Trophoblast cell (in vitro differentiated cells and primary cell): Measurements from ENCODE around the gene EOMES.

Source experiments
- DNase-seq, 2 donors: peaks; one replicate each; pipeline ENCODE4 v3.0.0-alpha.2; 2016
- H2AFZ ChIP-seq: 2 replicates; pipeline ENCODE4 v1.6.1; 2013; ENCODE audit warnings: low read length, moderate library complexity, mild to moderate bottlenecking; ENCODE audit not compliant: insufficient read depth, poor library complexity
- H2AK5ac ChIP-seq: 2 replicates; pipeline ENCODE4 v1.6.1; 2013; ENCODE audit warnings: mild to moderate bottlenecking, low read length
- H2BK120ac ChIP-seq: 2 replicates; pipeline ENCODE4 v1.6.1; 2013; ENCODE audit warnings: low read length, mild to moderate bottlenecking, moderate library complexity; ENCODE audit not compliant: insufficient read depth, poor library complexity
- H2BK12ac ChIP-seq: 2 replicates; pipeline ENCODE4 v1.6.1; 2013; ENCODE audit warnings: mild to moderate bottlenecking, low read length, moderate library complexity
- H2BK5ac ChIP-seq: 2 replicates; pipeline ENCODE4 v1.6.1; 2013; ENCODE audit warnings: low read length, low read depth, moderate library complexity, mild to moderate bottlenecking; ENCODE audit not compliant: poor library complexity
- H3K14ac ChIP-seq: 2 replicates; pipeline ENCODE4 v1.6.1; 2013; ENCODE audit warnings: mild to moderate bottlenecking, low read length
- H3K18ac ChIP-seq: 2 replicates; pipeline ENCODE4 v1.6.1; 2013; ENCODE audit warnings: mild to moderate bottlenecking, low read length
- H3K23ac ChIP-seq: 2 replicates; pipeline ENCODE4 v1.6.1; 2013; ENCODE audit warnings: low read length
- H3K27ac ChIP-seq: 2 replicates; pipeline ENCODE4 v1.5.1; 2013; ENCODE audit warnings: low read depth, mild to moderate bottlenecking, inconsistent platforms, low read length, moderate library complexity
- H3K27me3 ChIP-seq: 2 replicates; pipeline ENCODE4 v1.6.1; 2013; ENCODE audit warnings: inconsistent platforms, mild to moderate bottlenecking, low read length, moderate library complexity; ENCODE audit not compliant: insufficient read depth
- H3K36me3 ChIP-seq, 2 experiments: 1 replicate in 1 of 2; 2 replicates in 1 of 2; pipeline ENCODE4 v1.6.1; 2013; ENCODE audit warnings: low read length in 2 of 2, mild to moderate bottlenecking in 2 of 2, moderate library complexity in 1 of 2; ENCODE audit not compliant: insufficient read depth in 2 of 2, control insufficient read depth in 1 of 2
- H3K4ac ChIP-seq: 2 replicates; pipeline ENCODE4 v1.6.1; 2013; ENCODE audit warnings: low read depth, mild to moderate bottlenecking, low read length, moderate library complexity
- H3K4me1 ChIP-seq, 2 experiments: 1 replicate in 1 of 2; 2 replicates in 1 of 2; pipeline ENCODE4 v1.6.1; 2013; ENCODE audit warnings: low read length in 2 of 2, mild to moderate bottlenecking in 2 of 2, moderate library complexity in 1 of 2; ENCODE audit not compliant: insufficient read depth in 2 of 2, control insufficient read depth in 1 of 2
- H3K4me2 ChIP-seq: 2 replicates; pipeline ENCODE4 v1.6.1; 2013; ENCODE audit warnings: inconsistent platforms, mild to moderate bottlenecking, low read length, moderate library complexity
- H3K4me3 ChIP-seq: 2 replicates; pipeline ENCODE4 v1.5.1; 2013; ENCODE audit warnings: mild to moderate bottlenecking, low read depth, low read length, inconsistent platforms
- H3K79me1 ChIP-seq: one replicate; pipeline ENCODE4 v1.6.1; 2013; ENCODE audit warnings: low read length
- H3K79me2 ChIP-seq: 2 replicates; pipeline ENCODE4 v1.6.1; 2013; ENCODE audit warnings: low read length, mild to moderate bottlenecking; ENCODE audit not compliant: control insufficient read depth, insufficient read depth, poor library complexity
- H3K9ac ChIP-seq: 2 replicates; pipeline ENCODE4 v1.6.1; 2013; ENCODE audit warnings: mild to moderate bottlenecking, low read length
- H3K9me3 ChIP-seq: 2 replicates; pipeline ENCODE4 v1.6.1; 2013; ENCODE audit warnings: low read depth, mild to moderate bottlenecking, control low read depth, inconsistent platforms, low read length; ENCODE audit not compliant: insufficient read depth
- H4K12ac ChIP-seq: 2 replicates; pipeline ENCODE4 v1.6.1; 2013; ENCODE audit warnings: low read depth, mild to moderate bottlenecking, low read length, moderate library complexity
- H4K8ac ChIP-seq: 2 replicates; pipeline ENCODE4 v1.6.1; 2013; ENCODE audit warnings: low read depth, mild to moderate bottlenecking, low read length, moderate library complexity
- H4K91ac ChIP-seq: one replicate; pipeline ENCODE4 v1.6.1; 2013; ENCODE audit warnings: low read depth, mild to moderate bottlenecking, low read length, moderate library complexity
- WGBS: extraction: QIAGEN DNeasy Blood & Tissue Kit; methylation state at CpG from one replicate; pipeline ENCODE4 v1.1.7; 2013; ENCODE audit warnings: missing lambda C conversion rate; ENCODE audit not compliant: insufficient read length, insufficient coverage; ENCODE audit errors: extremely low coverage; 5-methylcytosine and 5-hydroxymethylcytosine counted together

EOMES gene

GRCh38 chr3:27699067-27699466 lies 23.1 kb downstream of the EOMES start:
- Histone ChIP-seq H3K4me3 (no peak overlapping the region), H2BK5ac (no peak overlapping the region), H3K36me3 (no peaks in the 10 kb centered on the region), H3K79me1 (no peaks in the 10 kb centered on the region), H2BK120ac (no peak overlapping the region), H3K4ac (no peak overlapping the region), H4K91ac (no peak overlapping the region), H3K4me2 (no peak overlapping the region), H4K12ac (no peak overlapping the region), H2AK5ac (no peak overlapping the region), H3K14ac (no peak overlapping the region), H3K9me3 (no peaks in the 10 kb centered on the region), H3K4me1 (no peaks in the 10 kb centered on the region), H4K8ac (no peak overlapping the region), H2BK12ac (no peak overlapping the region), H3K27ac (no peak overlapping the region), H3K23ac (no peak overlapping the region), H2AFZ (no peak overlapping the region), H3K79me2 (no peaks in the 10 kb centered on the region), H3K27me3 (no peaks in the 10 kb centered on the region), H3K18ac (no peak overlapping the region), H3K9ac (no peak overlapping the region)
- 100% methylated on average over 1 of the region's 3 CpGs for WGBS
- DNase-seq, result no peak

GRCh38 chr3:27696906-27697305 lies 25.2 kb downstream of the EOMES start:
- no peak overlapping the region for H3K27ac ChIP-seq
- no peaks in the 10 kb centered on the region for H3K36me3 ChIP-seq
- no peak overlapping the region for H2BK120ac ChIP-seq
- no peak overlapping the region for H4K8ac ChIP-seq
- H4K12ac ChIP-seq, result no peak overlapping the region
- no peak for DNase-seq
- no peaks in the 10 kb centered on the region for H3K4me1 ChIP-seq
- no peaks in the 10 kb centered on the region for H3K27me3 ChIP-seq
- no peaks in the 10 kb centered on the region for H3K79me2 ChIP-seq
- H3K23ac ChIP-seq, result no peak overlapping the region
- no peak overlapping the region for H3K4ac ChIP-seq
- H3K4me3 ChIP-seq, result no peak overlapping the region
- no peak overlapping the region for H4K91ac ChIP-seq
- no peak overlapping the region for H3K14ac ChIP-seq
- no peak overlapping the region for H2BK5ac ChIP-seq
- no CpG with 5 or more reads among the region's 1 CpG for WGBS
- no peak overlapping the region for H3K18ac ChIP-seq
- no peaks in the 10 kb centered on the region for H3K79me1 ChIP-seq
- H2BK12ac ChIP-seq, result no peak overlapping the region
- no peak overlapping the region for H3K9ac ChIP-seq
- H2AFZ ChIP-seq, result no peak overlapping the region
- no peaks in the 10 kb centered on the region for H3K9me3 ChIP-seq
- H2AK5ac ChIP-seq, result no peak overlapping the region
- no peak overlapping the region for H3K4me2 ChIP-seq

- no peaks in the 10 kb centered on the region for H3K36me3 ChIP-seq
Observed at GRCh38 chr3:27695636-27696035, 26.5 kb downstream of the EOMES start.

GRCh38 chr3:27688053-27688452 lies 34.1 kb downstream of the EOMES start:
- no peak overlapping the region for H3K27ac ChIP-seq
- H3K9me3 ChIP-seq, result no peaks in the 10 kb centered on the region
- no peak overlapping the region for H3K4ac ChIP-seq
- no peak for DNase-seq
- H3K79me2 ChIP-seq, result no peaks in the 10 kb centered on the region
- no peak overlapping the region for H3K9ac ChIP-seq
- no peaks in the 10 kb centered on the region for H3K4me1 ChIP-seq
- no peaks in the 10 kb centered on the region for H3K27me3 ChIP-seq
- no peak overlapping the region for H4K12ac ChIP-seq
- no peak overlapping the region for H2BK12ac ChIP-seq
- no peak overlapping the region for H3K14ac ChIP-seq
- no peak overlapping the region for H3K4me2 ChIP-seq
- H4K91ac ChIP-seq, result no peak overlapping the region
- H3K4me3 ChIP-seq, result no peak overlapping the region
- WGBS, result no CpG with 5 or more reads among the region's 5 CpGs
- no peak overlapping the region for H2BK5ac ChIP-seq
- H4K8ac ChIP-seq, result no peak overlapping the region
- no peak overlapping the region for H2AK5ac ChIP-seq
- no peak overlapping the region for H3K23ac ChIP-seq
- H3K36me3 ChIP-seq, result no peaks in the 10 kb centered on the region
- H3K18ac ChIP-seq, result no peak overlapping the region
- no peak overlapping the region for H2AFZ ChIP-seq
- no peak overlapping the region for H2BK120ac ChIP-seq
- no peaks in the 10 kb centered on the region for H3K79me1 ChIP-seq

More at GRCh38 chr3:27695636-27696035, 26.5 kb downstream of the EOMES start:
- H3K18ac ChIP-seq, result no peak overlapping the region
- no peak overlapping the region for H2BK5ac ChIP-seq
- DNase-seq, result no peak
- no peak overlapping the region for H3K14ac ChIP-seq
- H3K4ac ChIP-seq, result no peak overlapping the region
- WGBS, result no CpG with 5 or more reads among the region's 2 CpGs
- H3K4me3 ChIP-seq, result no peak overlapping the region
- no peak overlapping the region for H4K8ac ChIP-seq
- no peak overlapping the region for H3K23ac ChIP-seq
- no peaks in the 10 kb centered on the region for H3K9me3 ChIP-seq
- H3K27me3 ChIP-seq, result no peaks in the 10 kb centered on the region
- H4K91ac ChIP-seq, result no peak overlapping the region
- no peak overlapping the region for H2BK12ac ChIP-seq
- no peaks in the 10 kb centered on the region for H3K4me1 ChIP-seq
- no peak overlapping the region for H2BK120ac ChIP-seq
- no peak overlapping the region for H2AFZ ChIP-seq
- no peak overlapping the region for H3K4me2 ChIP-seq
- H3K9ac ChIP-seq, result no peak overlapping the region
- no peak overlapping the region for H4K12ac ChIP-seq
- no peaks in the 10 kb centered on the region for H3K79me2 ChIP-seq
- no peak overlapping the region for H2AK5ac ChIP-seq
- no peaks in the 10 kb centered on the region for H3K79me1 ChIP-seq
- no peak overlapping the region for H3K27ac ChIP-seq
